ENCODE measurements around the gene BMP8B. TPM values are rescaled to one million over a fixed set of nuclear protein-coding genes. Genes with fewer than 3 reads are reported as not detected.
A peak's percentile ranks its signal among the peaks of the same experiment; 100 is the strongest.
"Not testable (repeated sequence)": the region's sequence is repeated elsewhere in the genome, so short reads cannot be mapped to it uniquely, and the experiment has no call there.

Gene BMP8B
- total RNA-seq, 8 experiments from 2014 or later, result 0.20 to 3.5 (median 1.1) TPM

DNA sequence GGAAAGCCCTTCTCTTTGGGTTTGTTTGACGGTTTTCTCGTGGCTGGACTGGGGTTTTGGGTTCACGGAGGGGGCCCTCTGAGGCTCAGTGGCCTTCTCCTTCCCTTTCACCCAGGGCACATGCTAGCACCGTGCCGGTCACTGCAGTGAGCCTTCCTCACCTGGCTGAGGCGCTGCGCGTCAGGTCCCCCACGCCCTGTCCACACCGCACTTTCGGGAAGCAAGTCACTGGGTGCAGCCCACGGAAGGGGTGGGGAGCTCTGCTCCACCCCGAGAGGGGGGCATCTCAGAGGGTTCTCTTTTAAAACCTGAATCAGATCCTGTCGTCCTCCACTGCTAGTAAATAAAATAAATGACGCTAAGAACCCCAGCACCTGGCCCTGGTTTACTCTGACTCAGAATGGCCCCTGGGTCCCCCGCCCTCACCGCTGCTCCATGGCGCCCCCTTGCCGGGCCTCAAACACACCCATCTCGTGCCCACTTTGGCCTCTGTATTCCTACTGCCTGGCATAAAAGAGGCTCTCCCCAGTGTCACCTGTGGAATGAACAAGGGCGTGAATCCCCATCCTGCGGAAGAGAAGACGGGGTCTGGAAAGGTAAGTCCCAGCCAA lies 15.2 kb downstream of the BMP8B start:
- H3K27ac ChIP-seq; H3K4me1 ChIP-seq (replicated peaks in 1 of 2); H3K4me3 ChIP-seq; in situ Hi-C loops (cut with MboI; ENCODE audit: low pct_unique_long_range_greater_than_20kb in 2 of 9, low sequenced_read_pairs in 9 of 9, unreplicated experiment in 9 of 9): not testable (repeated sequence)
- no CpG with 5 or more reads among the region's 23 CpGs for WGBS, 10 experiments
- ATAC-seq (replicated peaks in 6 of 8), result peak in 1 of 8 experiments; percentile 13

DNA sequence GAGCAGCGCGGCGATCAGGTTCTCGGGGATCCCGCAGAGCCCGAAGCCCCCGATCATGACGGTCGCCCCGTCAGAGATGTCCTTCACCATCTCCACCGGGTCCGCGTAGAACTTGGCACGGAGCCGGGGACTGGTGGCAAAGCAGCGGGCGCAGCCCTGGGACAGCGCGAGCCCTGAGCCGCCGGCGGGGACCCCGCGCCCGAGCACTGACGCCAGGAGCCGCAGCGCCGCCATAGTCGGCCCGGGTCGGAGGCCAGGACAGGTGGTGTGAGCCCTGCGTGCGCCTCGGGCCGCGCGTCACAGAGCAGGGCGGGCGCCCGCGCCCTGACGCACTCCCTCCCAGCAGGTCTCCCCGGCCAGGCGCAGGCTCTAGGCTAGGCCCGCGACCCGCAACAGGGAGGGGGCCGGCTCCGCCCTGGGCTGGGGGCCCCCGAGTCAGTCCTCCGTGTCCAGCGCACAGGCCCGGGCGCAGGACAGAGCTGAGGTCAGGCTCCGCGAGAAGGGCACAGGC lies 17.6 kb downstream of the BMP8B start, which contains the start of gene OXCT2:
Gene OXCT2, minus strand, starts transcription at position 327 of the 511 bp plus-strand sequence. Its CDS starts 93 bp downstream, at position 234.
- no CpG with 5 or more reads among the region's 57 CpGs for WGBS, 10 experiments
- H3K4me1 ChIP-seq (replicated peaks in 1 of 2); in situ Hi-C loops (cut with MboI; ENCODE audit: low pct_unique_long_range_greater_than_20kb in 2 of 9, low sequenced_read_pairs in 9 of 9, unreplicated experiment in 9 of 9); H3K27ac ChIP-seq: not testable (repeated sequence)
- ATAC-seq (replicated peaks in 6 of 8), result peak; percentile 16 to 75 (median 66)
- peak within 1 kb of the TSS in 4 of 5 donors; percentile 9 to 31 (median 22) for H3K4me3 ChIP-seq

DNA sequence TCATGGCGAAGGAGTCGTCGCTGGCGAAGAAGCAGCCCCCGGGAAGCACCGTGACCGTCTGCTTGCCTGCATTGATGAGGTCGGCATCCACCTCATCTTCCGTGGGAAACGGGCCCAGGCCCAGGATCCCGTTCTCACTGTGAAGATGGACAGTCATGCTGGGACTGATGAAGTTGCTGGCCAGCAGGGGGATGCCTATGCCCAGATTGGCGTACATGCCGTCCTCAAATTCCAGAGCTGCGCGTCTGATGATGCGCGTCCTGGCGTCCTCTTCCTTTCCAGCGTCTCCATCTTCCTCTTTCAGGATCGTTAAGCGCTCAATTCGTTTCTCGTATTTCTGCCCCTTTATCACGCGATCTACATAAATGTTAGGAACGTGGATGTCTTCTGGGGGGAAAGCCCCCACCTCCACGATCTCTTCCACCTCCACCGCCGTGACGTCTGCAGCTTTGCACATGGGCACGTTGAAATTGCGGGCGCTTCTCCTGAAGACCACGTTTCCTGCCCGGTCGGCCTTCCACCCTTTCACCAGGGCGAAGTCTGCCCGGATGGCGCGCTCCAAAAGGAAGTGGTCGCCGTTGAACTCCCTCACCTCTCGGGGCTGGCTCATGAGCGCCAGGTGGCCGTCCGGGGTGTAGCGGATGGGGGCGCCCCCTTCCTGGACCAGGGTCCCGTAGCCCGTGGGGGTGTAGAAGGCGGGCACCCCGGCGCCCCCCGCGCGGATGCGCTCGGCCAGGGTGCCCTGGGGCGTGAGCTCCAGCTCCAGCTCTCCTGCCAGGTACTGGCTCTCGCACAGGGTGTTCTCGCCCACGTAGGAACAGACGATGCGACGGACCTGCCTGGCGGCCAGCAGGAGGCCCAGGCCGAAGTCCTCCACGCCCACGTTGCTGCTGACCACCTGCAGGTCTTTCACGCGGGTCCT lies 18.3 kb downstream of the BMP8B start:
- H3K4me3 ChIP-seq, result peak overlapping the region in 4 of 5 donors; percentile 9 to 31 (median 22)
- WGBS, 10 experiments, result no CpG with 5 or more reads among the region's 71 CpGs
- H3K4me1 ChIP-seq (replicated peaks in 1 of 2); H3K27ac ChIP-seq; in situ Hi-C loops (cut with MboI; ENCODE audit: low pct_unique_long_range_greater_than_20kb in 2 of 9, low sequenced_read_pairs in 9 of 9, unreplicated experiment in 9 of 9): not testable (repeated sequence)
- peak in 7 of 8 experiments; percentile 10 to 83 (median 31) for ATAC-seq (replicated peaks in 6 of 8)

DNA sequence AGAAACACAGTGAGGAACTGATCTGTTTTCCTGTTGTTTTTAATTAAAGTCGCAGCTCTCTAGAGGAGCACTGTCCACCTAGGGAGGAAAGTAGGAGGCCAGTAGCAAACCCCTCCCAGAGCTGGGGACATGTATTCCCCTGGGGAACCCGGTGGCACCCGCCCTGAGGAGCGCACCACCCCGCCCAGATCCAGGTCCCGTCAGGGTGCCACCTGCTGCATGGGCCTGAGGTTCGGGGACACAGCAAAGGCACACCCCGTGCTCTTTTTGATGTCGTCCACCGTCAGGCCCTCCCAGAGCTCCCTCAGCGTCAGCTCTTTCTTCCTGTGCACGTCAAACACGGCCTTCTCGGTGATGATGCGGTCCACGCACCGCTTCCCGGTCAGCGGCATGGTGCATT lies 19.2 kb downstream of the BMP8B start:
- H3K4me3 ChIP-seq; ATAC-seq (replicated peaks in 6 of 8); H3K4me1 ChIP-seq (replicated peaks in 1 of 2); in situ Hi-C loops (cut with MboI; ENCODE audit: low pct_unique_long_range_greater_than_20kb in 2 of 9, low sequenced_read_pairs in 9 of 9, unreplicated experiment in 9 of 9); H3K27ac ChIP-seq: not testable (repeated sequence)
- WGBS, 10 experiments, result no CpG with 5 or more reads among the region's 19 CpGs

DNA sequence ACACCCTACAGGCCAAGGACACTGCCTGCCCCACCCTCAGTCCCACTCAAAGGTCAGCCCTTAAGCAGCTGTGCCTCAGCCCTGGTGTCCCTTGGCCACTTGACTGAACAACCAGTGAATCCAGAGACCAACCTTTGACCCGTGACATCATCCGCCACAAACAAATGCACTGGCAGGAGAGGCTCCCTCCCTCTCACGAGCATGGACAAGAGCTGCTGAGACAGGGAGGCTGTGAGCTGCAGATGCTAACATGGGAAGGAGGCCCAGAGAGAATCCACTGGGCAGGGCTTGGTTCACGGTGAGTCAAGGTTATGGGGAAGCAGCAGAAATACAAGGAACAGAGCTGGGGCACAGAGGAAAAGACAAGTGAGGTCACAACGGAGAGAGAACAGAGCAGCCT lies 22.2 kb downstream of the BMP8B start:
- no CpG with 5 or more reads among the region's 5 CpGs for WGBS, 10 experiments

DNA sequence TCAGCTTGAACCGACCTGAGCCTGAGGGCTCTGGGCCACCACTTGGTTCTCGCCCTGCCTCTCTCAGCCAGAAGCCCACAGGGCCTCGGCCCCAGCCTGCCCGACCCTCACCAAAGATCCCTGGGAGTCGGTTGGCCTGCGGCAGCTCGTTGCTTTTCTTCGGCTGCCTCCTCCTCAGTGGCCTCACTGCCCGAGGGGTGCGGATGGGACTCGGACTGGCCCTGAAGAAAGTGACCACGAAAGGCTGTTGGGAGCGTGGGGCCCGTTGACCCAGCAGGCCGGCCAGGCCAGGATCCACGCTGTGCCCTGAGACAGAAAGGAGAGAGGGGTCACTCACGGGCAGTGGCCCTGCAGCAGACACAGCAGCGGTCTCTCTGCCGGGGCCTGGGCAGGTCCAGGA lies 24.2 kb downstream of the BMP8B start:
- ATAC-seq (replicated peaks in 6 of 8), result not testable (repeated sequence)
- WGBS, 10 experiments, result no CpG with 5 or more reads among the region's 19 CpGs

More for the DNA sequence above, 22.2 kb downstream of the BMP8B start:
- ATAC-seq (replicated peaks in 6 of 8), result peak in 7 of 8 experiments; percentile 59 to 79 (median 67)
- H3K4me3 ChIP-seq; H3K27ac ChIP-seq; in situ Hi-C loops (cut with MboI; ENCODE audit: low pct_unique_long_range_greater_than_20kb in 2 of 9, low sequenced_read_pairs in 9 of 9, unreplicated experiment in 9 of 9); H3K4me1 ChIP-seq (replicated peaks in 1 of 2): not testable (repeated sequence)

DNA sequence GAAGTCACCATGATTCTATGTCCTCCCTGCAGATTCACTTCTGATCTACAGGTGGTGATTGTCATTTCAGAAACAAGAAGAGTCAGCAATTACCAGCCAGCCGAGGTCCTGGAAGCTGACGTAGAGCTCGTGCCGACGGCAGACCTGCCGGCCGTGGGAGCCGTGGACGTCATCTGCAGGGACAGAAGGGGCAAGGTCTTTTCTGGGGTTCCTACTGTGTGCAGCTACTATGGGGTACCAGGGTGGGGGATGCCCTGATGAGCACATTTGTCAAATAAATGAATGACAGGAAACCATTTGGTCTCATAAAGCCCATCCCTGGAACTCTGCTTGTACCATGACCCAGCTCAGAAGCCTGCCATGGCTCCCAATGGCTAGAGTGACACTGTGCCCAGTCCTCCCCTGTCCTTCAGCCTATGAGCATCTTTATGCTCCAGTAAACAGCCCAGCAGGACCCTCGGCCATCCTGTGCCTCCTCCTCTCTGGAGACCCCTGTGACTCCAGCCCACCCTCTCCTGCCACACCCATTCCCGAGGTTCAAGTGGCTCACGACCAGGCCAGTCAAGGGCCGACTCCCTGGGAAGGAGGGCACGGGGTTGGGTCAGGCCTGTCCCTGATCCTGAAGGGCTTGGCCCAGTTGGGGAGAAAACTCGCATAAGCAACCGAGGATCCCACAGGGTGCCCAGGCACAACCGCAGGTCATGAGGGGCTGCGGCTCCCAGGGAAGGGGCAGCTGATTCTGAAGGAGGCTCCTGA lies 24.9 kb downstream of the BMP8B start:
- ATAC-seq (replicated peaks in 6 of 8), result peak in 1 of 8 experiments; percentile 7
- WGBS, 10 experiments, result no CpG with 5 or more reads among the region's 18 CpGs

More for the DNA sequence above, 24.2 kb downstream of the BMP8B start:
- H3K4me3 ChIP-seq; H3K4me1 ChIP-seq (replicated peaks in 1 of 2); H3K27ac ChIP-seq; in situ Hi-C loops (cut with MboI; ENCODE audit: low pct_unique_long_range_greater_than_20kb in 2 of 9, low sequenced_read_pairs in 9 of 9, unreplicated experiment in 9 of 9): not testable (repeated sequence)

DNA sequence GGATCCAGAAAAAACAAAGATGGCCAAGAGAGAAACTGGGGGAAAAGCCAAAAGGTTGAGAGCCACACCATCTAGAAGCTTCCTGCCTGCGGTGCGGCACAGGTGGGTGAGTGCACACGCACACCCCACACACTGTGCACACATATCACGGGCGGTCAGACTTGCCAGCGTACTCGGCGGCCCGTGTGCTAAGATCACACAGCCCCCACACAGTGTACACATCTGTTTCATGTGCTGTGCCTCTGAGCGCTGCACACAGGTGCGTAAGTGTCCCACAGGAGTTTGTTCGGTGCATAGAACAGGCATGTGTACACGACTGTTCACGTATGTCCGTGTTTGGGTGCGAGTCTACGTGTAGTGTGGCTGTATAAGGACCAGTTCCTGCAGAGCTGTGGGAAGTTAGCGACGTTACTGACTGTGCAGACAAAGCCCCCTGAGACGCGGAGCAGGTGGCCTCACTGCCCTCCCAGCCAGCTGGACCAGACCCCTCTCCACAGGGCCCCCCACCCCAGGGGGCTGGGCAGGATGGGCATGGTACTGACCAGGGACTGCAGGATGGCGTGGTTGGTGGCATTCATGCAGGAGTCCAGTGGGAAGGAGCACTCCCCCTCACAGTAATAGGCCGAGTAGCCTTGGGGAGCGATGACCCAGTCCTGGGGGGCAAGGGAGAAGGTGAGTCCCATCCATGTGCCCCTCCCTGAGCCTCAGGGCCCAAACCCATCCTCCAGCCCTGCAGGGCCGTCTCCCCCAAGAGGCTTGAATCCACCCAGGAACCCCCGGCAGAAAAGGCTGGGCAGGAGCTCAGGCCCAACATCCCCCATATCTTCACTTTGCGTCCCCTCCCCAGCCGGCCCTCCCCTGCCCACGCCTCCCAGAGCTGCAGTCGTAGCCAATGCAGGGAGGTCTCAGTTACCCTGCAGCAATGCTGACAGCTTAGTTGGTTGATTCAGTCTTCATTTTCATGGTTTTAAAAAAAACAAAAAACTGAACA lies 25.8 kb downstream of the BMP8B start:
- ATAC-seq (replicated peaks in 6 of 8), result no peak
- Histone ChIP-seq H3K27ac (no peak overlapping the region), H3K4me3 (no peak overlapping the region), H3K4me1 (replicated peaks in 1 of 2) (peaks cover 0 to 3% of the 10 kb centered on the region in 2 donors)
- in situ Hi-C loops (cut with MboI; ENCODE audit: low pct_unique_long_range_greater_than_20kb in 2 of 9, low sequenced_read_pairs in 9 of 9, unreplicated experiment in 9 of 9), result no loop called here
- WGBS, 10 experiments, result 80 to 97% (median 93%) methylated on average over 1 to 19 of the region's 30 CpGs; no CpG with 5 or more reads in 3 of the 10 experiments

More for the DNA sequence above, 24.9 kb downstream of the BMP8B start:
- H3K27ac ChIP-seq; H3K4me3 ChIP-seq; in situ Hi-C loops (cut with MboI; ENCODE audit: low pct_unique_long_range_greater_than_20kb in 2 of 9, low sequenced_read_pairs in 9 of 9, unreplicated experiment in 9 of 9); H3K4me1 ChIP-seq (replicated peaks in 1 of 2): not testable (repeated sequence)

DNA sequence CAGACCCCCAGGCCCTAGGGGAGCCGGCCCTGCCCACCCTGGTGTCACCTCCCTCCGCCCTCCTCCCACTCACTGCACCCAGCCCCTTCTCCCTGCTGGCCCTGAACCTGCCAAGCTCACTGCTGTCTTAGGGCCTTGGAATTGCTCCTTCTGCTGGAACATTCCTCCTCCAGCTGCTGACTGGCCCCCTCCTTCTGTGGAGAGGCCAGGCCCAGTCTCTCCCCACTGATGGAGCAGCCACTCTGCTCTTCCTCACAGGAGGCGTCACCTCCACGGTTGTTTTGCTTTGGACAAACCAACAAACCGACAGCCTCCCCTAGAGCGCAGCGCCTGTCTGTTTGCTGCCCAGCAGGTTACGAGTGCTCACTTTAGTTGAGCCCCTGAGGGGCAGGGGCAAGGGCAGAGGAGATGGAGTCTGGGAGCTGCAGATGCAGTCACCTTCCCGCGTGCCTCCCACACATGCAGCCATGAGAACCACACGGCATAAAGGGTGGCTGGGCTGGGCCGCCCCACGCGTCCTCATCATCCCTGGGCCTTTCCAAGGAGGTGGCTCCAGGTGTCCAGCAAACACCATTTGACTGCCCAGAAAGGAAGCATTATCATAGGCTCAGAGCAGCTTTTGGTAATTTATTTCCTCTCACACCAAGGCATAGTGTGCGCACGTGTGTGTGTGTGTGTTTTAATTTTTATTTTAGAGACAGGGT lies 27.0 kb downstream of the BMP8B start:
- Histone ChIP-seq H3K4me1 (replicated peaks in 1 of 2) (no peaks in the 10 kb centered on the region), H3K27ac (no peak overlapping the region), H3K4me3 (no peak overlapping the region)
- peak in 1 of 8 experiments; percentile 1 for ATAC-seq (replicated peaks in 6 of 8)
- 0 to 100% (median 81%) methylated on average over 1 to 12 of the region's 16 CpGs; no CpG with 5 or more reads in 4 of the 10 experiments for WGBS, 10 experiments
- in situ Hi-C loops (cut with MboI; ENCODE audit: low pct_unique_long_range_greater_than_20kb in 2 of 9, low sequenced_read_pairs in 9 of 9, unreplicated experiment in 9 of 9), result no loop called here

DNA sequence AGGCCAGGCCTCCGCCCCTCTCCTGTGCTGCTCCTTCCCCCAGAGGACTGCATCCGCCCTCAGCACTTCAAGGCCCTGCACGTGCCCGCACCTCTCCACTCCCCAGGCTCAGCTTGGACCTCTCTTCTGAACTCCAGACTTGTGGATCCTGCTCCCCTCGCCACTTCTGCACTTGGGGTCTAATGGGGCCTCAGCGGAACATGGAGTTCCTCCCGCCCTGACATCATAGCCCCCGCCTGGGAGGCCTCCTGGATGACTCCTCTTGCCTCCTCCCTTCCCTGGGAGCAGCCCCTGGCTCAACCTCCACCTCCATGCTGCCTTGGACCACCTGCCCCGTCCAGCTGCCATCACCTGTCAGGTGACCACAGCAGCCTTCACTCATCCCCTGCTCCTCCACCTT lies 27.6 kb downstream of the BMP8B start:
- in situ Hi-C loops (cut with MboI; ENCODE audit: low pct_unique_long_range_greater_than_20kb in 2 of 9, low sequenced_read_pairs in 9 of 9, unreplicated experiment in 9 of 9), result no loop called here
- H3K27ac ChIP-seq, result no peak overlapping the region
- H3K4me3 ChIP-seq, result no peak overlapping the region
- peak in 3 of 8 experiments; percentile 8 to 18 (median 16) for ATAC-seq (replicated peaks in 6 of 8)
- no peaks in the 10 kb centered on the region for H3K4me1 ChIP-seq (replicated peaks in 1 of 2)
- 42 to 100% (median 80%) methylated on average over 1 to 2 of the region's 9 CpGs; no CpG with 5 or more reads in 7 of the 10 experiments for WGBS, 10 experiments

Data from motor neuron (in vitro differentiated cells).